Nephron progenitor cell (in vitro differentiated cells): ENCODE measurements around the gene EFHD1.

Experiments used
- DNase-seq: peaks from one replicate; pipeline ENCODE4 v3.0.0; 2021
- H3K27ac Mint-ChIP-seq: 2 replicates; pipeline ENCODE4 v1.8.0; 2021; ENCODE audit warnings: mild to moderate bottlenecking, moderate library complexity, mixed read lengths
- H3K27me3 Mint-ChIP-seq: 2 replicates; pipeline ENCODE4 v1.8.0; 2021; ENCODE audit warnings: mild to moderate bottlenecking, low read depth, mixed read lengths; ENCODE audit not compliant: poor library complexity
- H3K36me3 Mint-ChIP-seq: 2 replicates; pipeline ENCODE4 v1.8.0; 2021; ENCODE audit warnings: low read depth, mixed read lengths
- H3K4me1 Mint-ChIP-seq: 2 replicates; pipeline ENCODE4 v1.8.0; 2021; ENCODE audit warnings: mixed read lengths
- H3K4me3 Mint-ChIP-seq: 2 replicates; pipeline ENCODE4 v1.8.0; 2021; ENCODE audit warnings: mild to moderate bottlenecking, moderate library complexity, mixed read lengths
- H3K9me3 Mint-ChIP-seq: 2 replicates; pipeline ENCODE4 v1.8.0; 2021; ENCODE audit warnings: mild to moderate bottlenecking, moderate library complexity, mixed read lengths
- TF ChIP-seq, protein P1 (sequence below): fragments of 200-600 bp; sonication (generic); IDR thresholded peaks from 2 replicates; pipeline ENCODE4 v1.5.0; 2021; ENCODE audit warnings: antibody characterized with exemption

EFHD1 gene

DNA sequence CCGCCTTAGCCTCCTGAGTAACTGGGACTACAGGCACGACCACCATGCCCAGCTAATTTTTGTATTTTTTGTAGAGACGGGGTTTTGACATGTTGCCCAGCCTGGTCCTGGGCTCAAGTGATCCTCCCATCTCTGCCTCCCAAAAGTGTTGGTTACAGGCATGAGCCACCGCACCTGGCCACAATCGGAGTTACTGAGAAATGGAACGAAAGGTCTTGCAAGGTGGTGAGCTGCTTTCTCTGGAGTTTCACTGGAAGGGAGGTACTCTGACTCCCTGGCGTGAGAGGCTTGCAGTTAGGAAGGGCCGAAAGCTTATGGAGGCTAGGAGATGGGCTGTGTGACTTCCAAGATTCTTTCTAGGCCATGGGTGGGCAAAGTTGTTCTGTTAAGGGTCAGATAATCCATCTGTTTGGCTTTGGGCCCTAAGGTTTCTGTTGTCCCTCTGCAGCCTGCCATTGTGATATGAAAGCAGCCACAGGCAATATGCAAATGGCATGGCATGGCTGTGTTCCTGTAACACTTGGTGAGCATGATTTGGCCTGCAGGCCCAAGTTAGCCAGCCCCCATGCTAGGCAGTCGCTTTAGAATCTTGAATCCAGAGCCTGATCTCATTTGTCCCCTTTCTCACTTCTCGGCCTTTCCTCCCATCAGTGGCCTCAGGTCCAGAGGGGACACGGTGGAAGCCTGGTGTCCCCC is 7.9 kb downstream of the EFHD1 start:
- H3K27ac Mint-ChIP-seq = no peak overlapping the region
- no peak for DNase-seq
- TF ChIP-seq, protein P1, sequence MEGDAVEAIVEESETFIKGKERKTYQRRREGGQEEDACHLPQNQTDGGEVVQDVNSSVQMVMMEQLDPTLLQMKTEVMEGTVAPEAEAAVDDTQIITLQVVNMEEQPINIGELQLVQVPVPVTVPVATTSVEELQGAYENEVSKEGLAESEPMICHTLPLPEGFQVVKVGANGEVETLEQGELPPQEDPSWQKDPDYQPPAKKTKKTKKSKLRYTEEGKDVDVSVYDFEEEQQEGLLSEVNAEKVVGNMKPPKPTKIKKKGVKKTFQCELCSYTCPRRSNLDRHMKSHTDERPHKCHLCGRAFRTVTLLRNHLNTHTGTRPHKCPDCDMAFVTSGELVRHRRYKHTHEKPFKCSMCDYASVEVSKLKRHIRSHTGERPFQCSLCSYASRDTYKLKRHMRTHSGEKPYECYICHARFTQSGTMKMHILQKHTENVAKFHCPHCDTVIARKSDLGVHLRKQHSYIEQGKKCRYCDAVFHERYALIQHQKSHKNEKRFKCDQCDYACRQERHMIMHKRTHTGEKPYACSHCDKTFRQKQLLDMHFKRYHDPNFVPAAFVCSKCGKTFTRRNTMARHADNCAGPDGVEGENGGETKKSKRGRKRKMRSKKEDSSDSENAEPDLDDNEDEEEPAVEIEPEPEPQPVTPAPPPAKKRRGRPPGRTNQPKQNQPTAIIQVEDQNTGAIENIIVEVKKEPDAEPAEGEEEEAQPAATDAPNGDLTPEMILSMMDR = no peak
- H3K27me3 Mint-ChIP-seq = peaks cover 11% of the 10 kb centered on the region
- no peak overlapping the region for H3K4me3 Mint-ChIP-seq
- peaks cover 67% of the 10 kb centered on the region for H3K4me1 Mint-ChIP-seq
- no peaks in the 10 kb centered on the region for H3K9me3 Mint-ChIP-seq
- peaks cover 3% of the 10 kb centered on the region for H3K36me3 Mint-ChIP-seq

DNA sequence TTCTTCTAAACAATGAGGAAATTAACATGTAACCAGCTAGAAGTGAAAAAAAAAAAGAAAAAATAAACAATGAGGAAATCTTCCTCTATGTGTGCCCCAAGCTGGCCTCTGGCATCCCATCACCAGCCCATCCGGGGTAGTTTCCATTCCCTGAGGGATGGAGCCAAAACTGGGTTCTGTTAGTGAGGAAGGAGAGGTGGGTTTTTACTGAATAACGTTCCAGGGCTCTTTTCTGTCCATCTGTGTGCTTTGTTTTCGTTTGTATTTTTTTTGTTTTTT is 9.7 kb downstream of the EFHD1 start:
- Mint-ChIP-seq H3K4me1 (peaks cover 68% of the 10 kb centered on the region), H3K27ac (no peak overlapping the region), H3K27me3 (no peaks in the 10 kb centered on the region), H3K4me3 (no peak overlapping the region), H3K36me3 (no peaks in the 10 kb centered on the region), H3K9me3 (no peaks in the 10 kb centered on the region)
- TF ChIP-seq, protein P1 = no peak
- DNase-seq = no peak

DNA sequence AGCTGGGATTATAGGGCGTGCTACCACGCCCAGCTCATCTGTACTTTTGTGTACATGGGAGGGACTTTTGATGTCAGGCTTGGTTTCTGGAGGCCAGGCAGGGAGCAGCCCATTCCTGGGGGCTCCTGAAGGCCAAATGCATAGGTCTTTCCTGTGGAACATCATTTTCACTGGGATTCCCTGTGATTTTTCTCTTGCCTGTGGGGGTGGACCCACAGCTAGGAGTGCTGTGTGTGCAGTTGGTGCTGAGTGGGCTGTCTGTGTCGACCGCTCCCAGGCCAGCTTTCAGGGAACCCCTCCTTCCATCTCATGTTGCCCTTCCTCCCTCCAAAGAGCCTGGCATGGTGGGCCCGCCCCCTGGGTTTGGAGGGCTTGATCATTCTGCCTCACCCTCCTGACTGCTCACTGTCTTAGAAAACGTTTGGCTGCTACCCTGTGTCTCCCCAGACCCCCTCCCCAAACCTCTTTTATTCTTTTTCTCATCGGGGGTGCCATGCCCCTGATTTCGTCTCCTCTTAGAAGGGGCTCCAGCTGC is 10.5 kb downstream of the EFHD1 start:
- no peaks in the 10 kb centered on the region for H3K9me3 Mint-ChIP-seq
- H3K4me3 Mint-ChIP-seq = no peak overlapping the region
- H3K27ac Mint-ChIP-seq = peak overlapping the region; percentile 84
- no peaks in the 10 kb centered on the region for H3K36me3 Mint-ChIP-seq
- DNase-seq = no peak
- peaks cover 68% of the 10 kb centered on the region for H3K4me1 Mint-ChIP-seq
- H3K27me3 Mint-ChIP-seq = no peaks in the 10 kb centered on the region
- TF ChIP-seq, protein P1 = no peak

DNA sequence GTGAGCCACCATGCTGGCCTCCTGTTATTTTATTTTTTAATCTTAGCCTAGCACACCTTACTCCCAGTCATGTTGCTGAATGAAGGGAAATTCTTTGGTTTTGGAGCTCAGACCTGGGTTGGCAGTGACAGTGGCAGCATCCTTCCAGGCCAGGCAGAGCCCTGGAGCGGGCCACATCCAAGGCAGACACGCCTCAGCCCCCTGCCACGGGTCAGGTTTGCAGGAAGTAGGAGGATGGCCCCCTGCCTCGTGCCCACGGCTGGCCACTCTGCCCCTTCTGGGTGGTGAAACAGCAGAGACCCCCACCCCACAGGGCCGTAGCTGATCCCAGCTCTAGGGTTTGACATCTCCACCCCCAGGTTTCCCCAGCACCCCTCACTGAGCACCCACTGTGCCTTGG is 11.7 kb downstream of the EFHD1 start:
- H3K4me3 Mint-ChIP-seq = no peak overlapping the region
- no peak overlapping the region for H3K27ac Mint-ChIP-seq
- no peaks in the 10 kb centered on the region for H3K27me3 Mint-ChIP-seq
- H3K4me1 Mint-ChIP-seq = peaks cover 68% of the 10 kb centered on the region
- H3K36me3 Mint-ChIP-seq = no peaks in the 10 kb centered on the region
- no peak for DNase-seq
- TF ChIP-seq, protein P1 = no peak
- H3K9me3 Mint-ChIP-seq = no peaks in the 10 kb centered on the region

DNA sequence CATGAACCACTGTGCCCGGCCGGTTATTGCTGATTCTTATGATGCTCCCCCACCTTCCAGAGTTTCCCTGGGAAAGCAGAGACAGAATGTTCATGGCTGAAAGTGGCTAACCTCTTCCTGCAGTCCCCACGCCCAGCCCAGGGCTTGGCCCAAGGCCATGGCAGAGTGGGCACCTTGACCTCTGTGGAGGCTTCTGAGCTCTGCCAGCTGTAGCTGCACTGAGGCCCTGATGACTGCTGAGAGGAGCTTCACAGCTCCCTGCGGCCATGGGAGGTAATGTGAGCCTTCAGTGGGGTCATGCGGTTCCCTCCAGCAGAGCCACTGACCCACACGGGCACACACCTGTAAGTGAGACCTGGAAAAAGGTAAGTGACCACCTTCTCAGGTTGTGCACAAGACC is 13.3 kb downstream of the EFHD1 start:
- peaks cover 69% of the 10 kb centered on the region for H3K4me1 Mint-ChIP-seq
- H3K36me3 Mint-ChIP-seq = no peaks in the 10 kb centered on the region
- no peaks in the 10 kb centered on the region for H3K27me3 Mint-ChIP-seq
- DNase-seq = no peak
- H3K9me3 Mint-ChIP-seq = no peaks in the 10 kb centered on the region
- H3K27ac Mint-ChIP-seq = no peak overlapping the region
- no peak overlapping the region for H3K4me3 Mint-ChIP-seq
- TF ChIP-seq, protein P1 = no peak

DNA sequence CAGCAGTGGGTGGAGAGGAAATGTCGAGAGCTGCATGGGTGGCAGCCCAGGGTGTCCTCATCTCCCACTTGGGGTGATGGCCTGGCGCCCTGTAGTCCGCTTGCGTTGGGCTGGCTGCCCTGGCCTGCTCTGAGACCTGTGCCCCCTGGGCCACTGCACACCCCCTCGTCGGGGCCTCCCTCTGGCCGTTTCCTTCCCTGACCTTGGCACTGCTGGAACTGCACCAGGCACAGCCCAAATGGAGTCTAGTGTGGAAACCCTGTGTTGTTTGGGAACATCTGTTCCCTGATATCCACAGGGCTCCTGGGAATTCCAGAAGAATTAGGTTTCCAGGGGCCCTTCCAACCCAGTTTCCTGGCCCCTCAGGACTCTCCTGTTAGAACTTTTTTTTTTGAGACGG is 13.9 kb downstream of the EFHD1 start:
- no peaks in the 10 kb centered on the region for H3K9me3 Mint-ChIP-seq
- H3K36me3 Mint-ChIP-seq = no peaks in the 10 kb centered on the region
- peak overlapping the region; percentile 39 for H3K27ac Mint-ChIP-seq
- TF ChIP-seq, protein P1 = no peak
- no peak overlapping the region for H3K4me3 Mint-ChIP-seq
- H3K27me3 Mint-ChIP-seq = no peaks in the 10 kb centered on the region
- H3K4me1 Mint-ChIP-seq = peaks cover 75% of the 10 kb centered on the region
- DNase-seq = no peak
